GM10248 (cell line): ENCODE measurements around the gene SH3PXD2A.

Experiments used
- CTCF ChIA-PET: fragments of 300-600 bp; sonication (Branson Sonifier 250); formaldehyde crosslinking; extraction: SDS; loops from one replicate; lab custom pipeline; 2021; ENCODE audit warnings: antibody characterized with exemption; lab: Yijun Ruan, JAX
- POLR2A ChIA-PET: fragments of 350-650 bp; sonication (Branson Sonifier 250); formaldehyde crosslinking; extraction: SDS; loops from one replicate; lab custom pipeline; 2020; ENCODE audit warnings: antibody characterized with exemption; lab: Yijun Ruan, JAX
- DNase-seq: peaks from one replicate; pipeline ENCODE4 v3.0.0; 2012; ENCODE audit errors: extremely low spot score
- TF ChIP-seq, protein P1 (sequence below): IDR thresholded peaks from 2 replicates; pipeline ENCODE4 v1.5.1; 2012; ENCODE audit warnings: mild to moderate bottlenecking, low read depth; ENCODE audit errors: extremely low read depth, missing control alignments, control extremely low read depth

The SH3PXD2A gene

DNA sequence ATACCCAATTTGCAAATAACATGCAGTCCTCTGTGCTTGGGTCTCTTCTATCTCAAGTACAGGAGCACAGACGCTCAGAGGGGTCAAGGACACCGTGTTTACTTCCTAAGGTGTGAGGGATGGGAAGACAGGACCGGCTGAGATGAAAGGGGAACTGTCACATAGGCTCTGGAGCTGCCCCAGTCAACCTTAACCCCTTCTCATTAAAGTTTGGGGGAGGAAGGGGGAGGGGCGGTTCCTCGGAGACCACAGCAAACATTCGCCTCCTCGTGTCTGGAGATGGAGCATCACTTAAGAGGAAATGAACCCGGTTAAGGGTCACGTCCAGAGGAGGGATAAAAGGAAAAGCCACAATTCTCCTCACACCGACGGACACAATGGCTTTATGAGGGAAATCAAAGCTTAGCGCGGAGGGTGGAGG lies 1.1 kb downstream of the SH3PXD2A start:
- TF ChIP-seq, protein P1, sequence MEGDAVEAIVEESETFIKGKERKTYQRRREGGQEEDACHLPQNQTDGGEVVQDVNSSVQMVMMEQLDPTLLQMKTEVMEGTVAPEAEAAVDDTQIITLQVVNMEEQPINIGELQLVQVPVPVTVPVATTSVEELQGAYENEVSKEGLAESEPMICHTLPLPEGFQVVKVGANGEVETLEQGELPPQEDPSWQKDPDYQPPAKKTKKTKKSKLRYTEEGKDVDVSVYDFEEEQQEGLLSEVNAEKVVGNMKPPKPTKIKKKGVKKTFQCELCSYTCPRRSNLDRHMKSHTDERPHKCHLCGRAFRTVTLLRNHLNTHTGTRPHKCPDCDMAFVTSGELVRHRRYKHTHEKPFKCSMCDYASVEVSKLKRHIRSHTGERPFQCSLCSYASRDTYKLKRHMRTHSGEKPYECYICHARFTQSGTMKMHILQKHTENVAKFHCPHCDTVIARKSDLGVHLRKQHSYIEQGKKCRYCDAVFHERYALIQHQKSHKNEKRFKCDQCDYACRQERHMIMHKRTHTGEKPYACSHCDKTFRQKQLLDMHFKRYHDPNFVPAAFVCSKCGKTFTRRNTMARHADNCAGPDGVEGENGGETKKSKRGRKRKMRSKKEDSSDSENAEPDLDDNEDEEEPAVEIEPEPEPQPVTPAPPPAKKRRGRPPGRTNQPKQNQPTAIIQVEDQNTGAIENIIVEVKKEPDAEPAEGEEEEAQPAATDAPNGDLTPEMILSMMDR = no peak
- DNase-seq = no peak
- ChIA-PET POLR2A (no interaction called here), CTCF (interaction anchor here (1.2 to 4.4 kb wide), 3 partner anchors 34 to 148 kb away, joined by 3 to 41 read pairs (median 3); no protein-coding TSS in a partner anchor)

DNA sequence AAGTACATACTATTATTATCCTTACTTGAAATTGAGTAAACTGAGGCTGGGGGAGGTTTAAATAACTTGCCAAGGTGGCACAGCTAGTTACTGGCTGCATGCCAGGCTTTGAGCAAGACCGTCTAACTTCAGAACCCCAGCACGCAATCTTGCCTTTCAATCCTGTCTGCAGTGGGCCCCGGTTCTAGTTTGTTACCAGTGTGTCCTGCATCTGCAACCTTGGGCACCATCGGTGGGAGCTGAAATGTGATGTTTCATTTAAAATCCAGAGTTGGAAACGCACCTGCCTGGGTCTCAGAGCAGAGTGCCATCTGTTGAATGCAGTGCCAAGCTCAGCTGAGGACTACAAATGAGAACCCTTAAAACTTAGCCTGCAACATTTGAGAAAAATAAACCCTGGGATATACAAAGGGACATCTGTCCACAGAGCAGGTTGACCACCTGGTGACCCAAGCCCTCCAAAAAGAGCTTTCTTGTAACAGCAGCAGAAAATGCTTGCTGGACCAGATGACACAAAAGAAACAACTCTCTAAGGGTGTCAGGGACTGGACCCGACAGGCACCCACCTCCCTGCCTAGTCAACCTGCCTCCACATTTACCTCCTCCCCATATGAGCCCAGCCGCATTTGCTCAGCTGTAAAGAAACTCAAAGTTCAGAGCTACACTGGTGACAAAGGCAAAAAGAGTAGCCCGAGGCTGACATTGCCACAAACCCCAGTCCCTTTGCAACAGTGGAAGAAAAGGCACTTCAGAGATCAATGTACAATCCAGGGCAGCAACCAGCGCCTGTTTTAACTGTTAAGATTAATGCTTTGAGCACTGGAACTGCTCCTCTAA lies 1.7 kb downstream of the SH3PXD2A start:
- TF ChIP-seq, protein P1 = no peak
- ChIA-PET CTCF (interaction anchor here (1.2 to 4.4 kb wide), 6 partner anchors 26 to 147 kb away, joined by 3 to 41 read pairs (median 4); no protein-coding TSS in a partner anchor), POLR2A (no interaction called here)
- DNase-seq = no peak

DNA sequence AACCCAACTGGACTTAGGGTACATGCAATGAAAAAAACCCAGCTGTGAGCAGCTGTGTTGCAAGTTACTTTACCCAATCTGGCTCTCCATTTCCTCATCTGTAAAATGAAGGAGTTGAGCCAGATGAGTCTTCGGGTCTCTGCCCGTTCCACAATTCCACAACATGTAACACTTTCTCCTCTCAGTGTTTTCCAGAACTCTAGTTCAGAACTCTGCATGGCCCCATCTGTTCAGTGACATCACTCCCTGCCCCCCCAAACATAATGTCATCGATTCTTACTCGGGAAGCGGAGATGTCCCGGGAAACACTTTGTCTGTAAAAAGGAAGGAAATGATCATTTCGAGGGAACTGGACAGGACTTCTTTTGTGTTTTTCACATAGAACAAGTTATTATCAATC lies 2.5 kb downstream of the SH3PXD2A start:
- DNase-seq = no peak
- ChIA-PET CTCF (interaction anchor here (1.2 to 4.4 kb wide), 4 partner anchors 25 to 141 kb away, joined by 3 to 41 read pairs (median 4); no protein-coding TSS in a partner anchor), POLR2A (no interaction called here)
- TF ChIP-seq, protein P1 = no peak

DNA sequence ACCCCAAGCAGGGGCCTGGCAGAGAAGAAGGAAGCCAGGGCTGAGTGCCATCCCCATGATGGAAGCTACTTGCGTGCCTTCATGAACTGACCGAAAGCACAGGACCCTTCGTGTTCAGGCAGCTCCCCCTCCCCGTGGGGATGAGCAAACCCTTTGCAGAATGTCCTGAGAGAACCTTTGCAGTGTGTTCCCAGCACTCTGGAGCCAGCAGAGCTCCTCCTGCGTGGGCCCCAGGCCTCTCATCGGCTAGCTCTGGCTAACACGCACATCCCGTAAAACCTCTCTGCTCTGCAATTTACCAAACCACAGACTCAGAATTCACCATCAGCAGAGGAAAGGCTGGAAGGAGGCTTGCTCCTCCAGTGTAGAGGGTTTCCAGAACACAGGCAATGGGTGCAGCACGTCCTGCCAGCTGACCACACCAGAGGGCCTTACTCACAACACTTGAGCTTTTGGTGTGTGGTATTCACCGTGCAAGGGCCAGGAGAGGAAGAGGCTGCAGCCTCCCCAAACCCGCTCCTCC lies 3.1 kb downstream of the SH3PXD2A start:
- TF ChIP-seq, protein P1 = no peak
- CTCF ChIA-PET = interaction anchor here (1.0 to 4.4 kb wide), 3 partner anchors 10 to 140 kb away, joined by 3 to 41 read pairs (median 3); no protein-coding TSS in a partner anchor
- POLR2A ChIA-PET = no interaction called here
- no peak for DNase-seq

DNA sequence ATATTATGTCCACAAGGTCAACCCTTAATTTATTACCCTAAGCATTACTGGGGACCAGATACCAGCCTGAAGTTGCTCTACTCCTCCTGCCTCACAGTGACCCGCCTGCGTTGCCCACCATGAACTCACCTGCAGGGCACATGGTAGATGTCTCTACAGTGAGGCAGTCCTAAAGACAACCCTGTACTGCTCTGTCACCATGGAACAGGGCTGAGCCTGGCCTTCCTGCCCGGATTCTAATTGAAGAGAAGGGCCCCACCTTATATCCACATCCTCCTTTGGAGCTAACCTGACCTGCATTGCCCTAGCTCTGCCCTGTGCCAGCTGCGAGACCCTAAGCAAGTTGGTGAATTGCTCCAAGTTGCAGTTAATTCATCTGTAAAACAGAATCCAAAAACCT lies 4.1 kb downstream of the SH3PXD2A start:
- CTCF ChIA-PET = interaction anchor here (1.0 to 4.4 kb wide), 2 partner anchors 29 to 139 kb away, joined by 3 to 41 read pairs; no protein-coding TSS in a partner anchor
- TF ChIP-seq, protein P1 = no peak

DNA sequence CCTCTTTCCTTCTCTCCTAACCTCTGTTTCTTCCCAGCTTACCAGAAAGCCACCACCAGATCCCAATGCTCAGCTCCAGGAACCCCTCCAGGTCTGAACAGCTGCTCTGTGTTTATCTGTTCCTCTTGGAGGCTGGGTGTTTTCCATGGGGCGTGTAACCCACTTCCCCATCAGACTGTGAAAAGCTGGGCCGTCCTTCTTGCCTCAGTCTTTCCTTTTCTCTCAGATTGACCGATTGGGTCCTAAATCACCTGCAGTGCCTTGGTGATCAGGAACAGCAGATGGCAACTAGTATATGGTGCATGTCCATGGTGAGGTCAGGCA lies 4.8 kb downstream of the SH3PXD2A start:
- POLR2A ChIA-PET = no interaction called here
- CTCF ChIA-PET = no interaction called here
- DNase-seq = no peak
- TF ChIP-seq, protein P1 = no peak

More for the DNA sequence above, 4.1 kb downstream of the SH3PXD2A start:
- POLR2A ChIA-PET = no interaction called here
- DNase-seq = no peak
